Colonic mucosa (tissue), 4 donors: ENCODE results near the gene ABI2. TPM values are rescaled to one million over a fixed set of nuclear protein-coding genes. Genes with fewer than 3 reads are reported as not detected.
A peak's percentile ranks its signal among the peaks of the same experiment; 100 is the strongest.

ENCODE experiments used
- DNase-seq: peaks from one replicate; pipeline ENCODE4 v3.0.0-alpha.2; 2020
- H3K27ac ChIP-seq: fragments of 200-600 bp; one replicate; pipeline ENCODE4 v1.8.0; 2021
- H3K27me3 ChIP-seq: fragments of 200-600 bp; one replicate; pipeline ENCODE4 v1.8.0; 2021
- H3K36me3 ChIP-seq: fragments of 200-600 bp; one replicate; pipeline ENCODE4 v1.8.0; 2021
- H3K4me1 ChIP-seq: fragments of 200-600 bp; one replicate; pipeline ENCODE4 v1.8.0; 2021; ENCODE audit warnings: mild to moderate bottlenecking
- H3K4me3 ChIP-seq: fragments of 200-600 bp; one replicate; pipeline ENCODE4 v1.8.0; 2021
- H3K9ac ChIP-seq, 2 donors: one replicate each; pipeline ENCODE4 v1.7.0; 2013; ENCODE audit warnings: control low read depth in 2 of 2, low read depth in 2 of 2, low read length in 2 of 2
- H3K9me3 ChIP-seq: fragments of 200-600 bp; one replicate; pipeline ENCODE4 v1.8.0; 2021
- CTCF ChIP-seq: fragments of 200-600 bp; IDR thresholded peaks from one replicate; pipeline ENCODE4 v1.8.0; 2022; ENCODE audit warnings: antibody characterized with exemption, mild to moderate bottlenecking
- intact Hi-C: fragments of 100-400 bp; cut with DNase I; formaldehyde crosslinking; loops from one replicate; pipeline ENCODE4 v1.14.1; 2022
- total RNA-seq, 2 donors: library from RNA; stranded (reverse); fragmentation: NEBNext Ultra II Directional in 1 of 2; extraction: Animal tissue kit (Norgen Biotek cat#: 25700) in 1 of 2; gene quantifications; one replicate each; pipeline ENCODE4 v1.2.1, GENCODE V29; 2021
- donor health status: healthy.
- donor health status: DM: no; HTN: no; CAD: no.
- donor health status: DM: no; HTN: no; CAD: no.

The ABI2 gene
- total RNA-seq, 2 donors from 2014 or later: 23.8 to 24.5 TPM

DNA sequence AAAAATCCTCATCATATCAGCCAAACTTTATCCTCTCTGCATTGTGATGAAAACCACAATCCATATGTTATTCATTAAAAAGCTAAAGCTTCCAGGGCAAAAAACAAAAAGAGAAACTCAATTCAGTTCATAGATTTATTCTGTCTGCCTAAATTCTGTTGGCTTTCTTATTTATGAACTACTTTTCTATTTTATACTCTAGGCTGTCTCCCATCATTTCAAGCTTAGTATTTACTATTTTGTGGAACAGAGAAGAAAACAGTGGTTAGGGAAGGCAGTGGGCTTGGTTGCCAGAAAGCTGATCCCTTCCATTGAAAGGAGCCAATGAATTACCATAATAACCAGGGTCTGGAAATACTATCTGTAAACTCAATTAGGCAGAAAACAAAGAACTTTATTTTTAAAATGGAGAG is 135.1 kb downstream of the ABI2 start:
- intact Hi-C loops: no loop called here
- Histone ChIP-seq H3K4me1 (no peaks in the 10 kb centered on the region), H3K9ac (no peak overlapping the region), H3K27me3 (no peaks in the 10 kb centered on the region), H3K9me3 (no peaks in the 10 kb centered on the region), H3K36me3 (no peaks in the 10 kb centered on the region), H3K4me3 (no peak overlapping the region), H3K27ac (no peak overlapping the region)
- DNase-seq: no peak
- no peak for TF ChIP-seq CTCF

DNA sequence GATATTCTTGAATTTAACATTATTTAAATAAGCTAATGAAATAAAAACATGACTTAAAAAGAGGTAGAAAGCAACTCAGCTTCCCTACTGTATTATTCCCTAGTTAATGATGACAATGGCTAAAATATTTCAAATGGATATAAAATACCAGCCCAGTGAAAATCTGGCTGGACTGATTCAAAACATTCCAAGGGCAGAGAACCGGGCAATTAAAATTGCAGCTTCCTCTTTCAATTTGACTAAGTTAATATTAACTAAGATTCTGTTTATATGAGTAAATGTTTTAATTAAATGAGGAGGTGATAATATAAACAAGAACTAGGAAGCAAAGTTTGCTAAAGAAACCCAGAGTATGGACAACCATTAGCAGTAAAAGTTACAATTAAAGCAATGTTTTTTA is 141.4 kb downstream of the ABI2 start:
- DNase-seq: no peak
- Histone ChIP-seq H3K4me3 (no peak overlapping the region), H3K27me3 (no peaks in the 10 kb centered on the region), H3K27ac (no peak overlapping the region), H3K9me3 (no peaks in the 10 kb centered on the region), H3K9ac (no peak overlapping the region), H3K4me1 (no peaks in the 10 kb centered on the region), H3K36me3 (no peaks in the 10 kb centered on the region)
- intact Hi-C loops: no loop called here
- no peak for TF ChIP-seq CTCF

DNA sequence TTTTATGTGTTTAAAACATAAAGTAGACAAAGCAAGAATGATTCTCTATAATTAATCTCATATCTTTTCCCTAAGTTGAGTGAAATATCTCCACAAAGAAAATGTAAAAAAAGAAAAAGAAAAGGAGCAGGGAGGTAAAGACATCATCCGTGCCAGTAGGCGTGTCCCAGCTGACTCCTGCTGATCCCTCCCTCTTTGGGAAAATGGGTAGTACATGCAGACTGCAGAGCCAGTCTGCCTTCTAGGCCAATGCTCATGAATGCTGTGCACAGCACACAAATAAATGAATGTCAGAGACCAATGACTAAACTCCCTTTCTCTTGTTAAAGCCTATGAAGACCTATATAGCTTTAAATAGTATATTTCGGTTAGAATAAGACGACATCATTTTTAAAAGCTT is 142.2 kb downstream of the ABI2 start:
- no peak overlapping the region for H3K9ac ChIP-seq
- intact Hi-C loops: no loop called here
- H3K27me3 ChIP-seq: no peaks in the 10 kb centered on the region
- TF ChIP-seq CTCF: no peak
- H3K9me3 ChIP-seq: no peaks in the 10 kb centered on the region
- no peak overlapping the region for H3K4me3 ChIP-seq
- H3K27ac ChIP-seq: no peak overlapping the region
- H3K4me1 ChIP-seq: no peaks in the 10 kb centered on the region
- no peaks in the 10 kb centered on the region for H3K36me3 ChIP-seq
- peak; percentile 39 for DNase-seq

DNA sequence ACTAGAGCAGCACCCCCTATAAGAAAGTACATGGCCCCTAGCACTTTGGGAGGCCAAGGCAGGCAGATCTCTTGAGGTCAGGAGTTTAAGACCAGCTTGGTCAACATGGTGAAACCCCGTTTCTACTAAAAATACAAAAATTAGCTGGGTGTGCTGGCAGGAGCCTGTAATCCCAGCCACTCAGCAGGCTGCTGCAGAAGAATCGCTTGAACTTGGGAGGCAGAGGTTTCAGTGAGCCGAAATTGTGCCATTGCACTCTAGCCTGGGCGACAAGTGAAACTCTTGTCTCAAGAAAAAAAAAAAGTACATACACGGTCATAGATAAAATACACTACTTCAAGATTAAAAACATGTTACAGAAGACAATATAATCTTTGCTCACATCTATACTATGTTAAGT is 143.1 kb downstream of the ABI2 start:
- no peak for TF ChIP-seq CTCF
- intact Hi-C loops: no loop called here
- no peaks in the 10 kb centered on the region for H3K27me3 ChIP-seq
- H3K4me1 ChIP-seq: no peaks in the 10 kb centered on the region
- H3K36me3 ChIP-seq: no peaks in the 10 kb centered on the region
- no peak overlapping the region for H3K9ac ChIP-seq
- no peak overlapping the region for H3K4me3 ChIP-seq
- DNase-seq: no peak
- no peak overlapping the region for H3K27ac ChIP-seq
- H3K9me3 ChIP-seq: no peaks in the 10 kb centered on the region

- Histone ChIP-seq H3K27ac (no peak overlapping the region), H3K27me3 (no peaks in the 10 kb centered on the region), H3K9me3 (no peaks in the 10 kb centered on the region), H3K4me3 (no peak overlapping the region), H3K36me3 (no peaks in the 10 kb centered on the region), H3K4me1 (no peaks in the 10 kb centered on the region), H3K9ac (no peak overlapping the region)
- no peak for TF ChIP-seq CTCF
- intact Hi-C loops: no loop called here
- no peak for DNase-seq
Observed at GRCh38 chr2:203476881-203477280, 148.7 kb downstream of the ABI2 start.

DNA sequence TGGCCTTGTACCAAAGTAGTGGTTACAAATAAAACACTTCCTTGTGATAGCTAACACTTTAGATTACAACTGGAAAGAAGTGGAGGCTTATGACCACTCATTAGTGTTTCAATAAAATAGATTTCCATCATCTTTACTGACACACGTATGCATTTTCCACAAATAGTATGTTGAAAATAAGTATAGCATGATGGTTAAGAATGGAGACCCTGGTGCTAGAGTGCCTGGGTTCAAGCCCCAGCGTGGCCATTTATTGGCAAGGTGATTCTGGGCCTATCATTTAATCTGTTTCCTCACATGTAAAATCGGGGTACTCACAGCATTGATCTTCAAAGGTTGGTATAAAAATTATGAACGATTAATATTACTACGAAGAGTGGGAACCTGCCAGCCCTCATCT is 152.4 kb downstream of the ABI2 start:
- no peak for DNase-seq
- Histone ChIP-seq H3K4me1 (no peaks in the 10 kb centered on the region), H3K27ac (no peak overlapping the region), H3K4me3 (no peak overlapping the region), H3K9ac (no peak overlapping the region), H3K36me3 (no peaks in the 10 kb centered on the region), H3K9me3 (no peaks in the 10 kb centered on the region), H3K27me3 (no peaks in the 10 kb centered on the region)
- intact Hi-C loops: loop anchor here (10.0 kb wide), 2 partner anchors 174 to 434 kb away; no protein-coding TSS in a partner anchor
- no peak for TF ChIP-seq CTCF
